SK-N-SH (cell line): ENCODE measurements around the gene CCNJL. TPM values are rescaled to one million over a fixed set of nuclear protein-coding genes. Genes with fewer than 3 reads are reported as not detected.
A peak's percentile ranks its signal among the peaks of the same experiment; 100 is the strongest.

ENCODE experiments used
- CTCF ChIA-PET: fragments of 300-600, 350-600 bp; formaldehyde crosslinking; extraction: SDS; loops from one replicate; lab custom pipeline; 2021; lab: Yijun Ruan, JAX
- POLR2A ChIA-PET: fragments of 350-600 bp; sonication (Branson Sonifier 250); formaldehyde crosslinking; extraction: SDS; loops from one replicate; lab custom pipeline; 2020; ENCODE audit warnings: antibody characterized with exemption, inconsistent platforms; lab: Yijun Ruan, JAX
- DNase-seq: peaks from one replicate; pipeline ENCODE4 v3.0.0; 2012
- H2AFZ ChIP-seq: fragments of 200-600 bp; sonication (generic); 2 replicates; pipeline ENCODE4 v1.8.1; 2016; ENCODE audit warnings: antibody characterized with exemption, mild to moderate bottlenecking, low read depth
- H3F3A ChIP-seq: fragments of 200-600 bp; sonication (generic); replicated peaks from 2 replicates; pipeline ENCODE3; 2016; ENCODE audit warnings: antibody characterized with exemption, mild to moderate bottlenecking; ENCODE audit not compliant: insufficient read depth
- H3K27ac ChIP-seq, 2 experiments: fragments of 200-500 bp in 1 of 2; fragments of 200-600 bp in 1 of 2; sonication (Bioruptor generic) in 1 of 2; sonication (generic), shearing (Covaris generic) in 1 of 2; 2 replicates each; pipeline versions ENCODE4 v1.5.1 to v1.6.1; 2014 to 2016; ENCODE audit warnings: low read depth in 2 of 2, inconsistent platforms in 1 of 2, low read length in 1 of 2, mild to moderate bottlenecking in 1 of 2, mixed read lengths in 1 of 2
- H3K27me3 ChIP-seq: fragments of 200-600 bp; sonication (generic), shearing (Covaris generic); 2 replicates; pipeline ENCODE4 v1.6.1; 2016; ENCODE audit warnings: mixed run types; ENCODE audit not compliant: insufficient read depth
- H3K36me3 ChIP-seq, 2 experiments: fragments of 200-500 bp in 1 of 2; fragments of 200-600 bp in 1 of 2; sonication (Bioruptor generic) in 1 of 2; sonication (generic) in 1 of 2; replicated peaks in 1 of 2; 2 replicates each; pipeline versions ENCODE3 to v1.5.1; 2014 to 2016; ENCODE audit warnings: low read length in 1 of 2, mild to moderate bottlenecking in 1 of 2; ENCODE audit not compliant: insufficient read depth in 2 of 2, control insufficient read depth in 1 of 2
- H3K4me1 ChIP-seq, 2 experiments: fragments of 200-500 bp in 1 of 2; fragments of 200-600 bp in 1 of 2; sonication (Bioruptor generic) in 1 of 2; sonication (generic), shearing (Covaris generic) in 1 of 2; 2 replicates each; pipeline versions ENCODE4 v1.5.1 to v1.6.1; 2014 to 2016; ENCODE audit warnings: low read depth in 1 of 2, low read length in 1 of 2, mixed run types in 1 of 2; ENCODE audit not compliant: insufficient read depth in 2 of 2, control insufficient read depth in 1 of 2
- H3K4me2 ChIP-seq: fragments of 200-600 bp; sonication (generic), shearing (Covaris generic); 2 replicates; pipeline ENCODE4 v1.6.1; 2017; ENCODE audit warnings: mixed run types
- H3K4me3 ChIP-seq, 2 experiments: fragments of 200-500 bp in 1 of 2; fragments of 200-600 bp in 1 of 2; sonication (Bioruptor generic) in 1 of 2; sonication (generic), shearing (Covaris generic) in 1 of 2; 2 replicates each; pipeline versions ENCODE4 v1.5.1 to v1.8.1; 2014 to 2016; ENCODE audit warnings: low read depth in 2 of 2, inconsistent platforms in 1 of 2, low read length in 1 of 2, mild to moderate bottlenecking in 1 of 2, mixed read lengths in 1 of 2, moderate library complexity in 1 of 2
- H3K79me2 ChIP-seq: fragments of 200-600 bp; sonication (generic); 2 replicates; pipeline ENCODE4 v1.8.1; 2017; ENCODE audit warnings: mild to moderate bottlenecking; ENCODE audit not compliant: insufficient read depth
- H3K9ac ChIP-seq: fragments of 200-600 bp; sonication (generic); 2 replicates; pipeline ENCODE4 v1.6.1; 2017; ENCODE audit warnings: mixed run types
- H3K9me2 ChIP-seq: fragments of 200-600 bp; sonication (generic); 2 replicates; pipeline ENCODE4 v1.6.1; 2017; ENCODE audit warnings: mixed run types
- H3K9me3 ChIP-seq: fragments of 200-600 bp; sonication (generic); 2 replicates; pipeline ENCODE4 v1.6.1; 2017; ENCODE audit warnings: mixed run types, mild to moderate bottlenecking, moderate library complexity
- H4K20me1 ChIP-seq: fragments of 200-600 bp; sonication (generic); 2 replicates; pipeline ENCODE4 v1.6.1; 2017; ENCODE audit warnings: mild to moderate bottlenecking, mixed run types; ENCODE audit not compliant: insufficient read depth
- CHD2 ChIP-seq: fragments of 150-350 bp; IDR thresholded peaks from 2 replicates; pipeline ENCODE4 v1.6.1; 2018; ENCODE audit warnings: low read length; ENCODE audit not compliant: partially characterized antibody
- GABPA ChIP-seq: IDR thresholded peaks from 2 replicates; pipeline ENCODE4 v1.4.0; 2012; ENCODE audit warnings: low read depth, mild to moderate bottlenecking
- IRF3 ChIP-seq: fragments of 150-350 bp; IDR thresholded peaks from 2 replicates; pipeline ENCODE4 v1.6.1; 2016; ENCODE audit warnings: mild to moderate bottlenecking, low read depth, low read length
- JUND ChIP-seq: IDR thresholded peaks from 2 replicates; pipeline ENCODE4 v1.4.0; 2012
- MAX ChIP-seq: IDR thresholded peaks from 2 replicates; pipeline ENCODE4 v1.4.0; 2012; ENCODE audit warnings: low read depth
- MEF2A ChIP-seq: IDR thresholded peaks from 2 replicates; pipeline ENCODE4 v1.4.0; 2012; ENCODE audit warnings: low read depth, borderline replicate concordance
- NFIC ChIP-seq: IDR thresholded peaks from 2 replicates; pipeline ENCODE4 v1.4.0; 2012; ENCODE audit warnings: borderline replicate concordance
- POLR2AphosphoS5 ChIP-seq: IDR thresholded peaks from 2 replicates; pipeline ENCODE4 v1.6.1; 2012; ENCODE audit warnings: low read depth, low read length
- RFX5 ChIP-seq: IDR thresholded peaks from 2 replicates; pipeline ENCODE4 v1.6.1; 2012; ENCODE audit warnings: mild to moderate bottlenecking, improper control_type of control experiment, low read length
- RXRA ChIP-seq: IDR thresholded peaks from 2 replicates; pipeline ENCODE4 v1.4.0; 2012; ENCODE audit warnings: low read depth, mild to moderate bottlenecking, borderline replicate concordance
- SIN3A ChIP-seq: IDR thresholded peaks from 2 replicates; pipeline ENCODE4 v1.6.1; 2012; ENCODE audit warnings: low read depth, mild to moderate bottlenecking, low read length, moderate library complexity, borderline replicate concordance
- TAF1 ChIP-seq: IDR thresholded peaks from 2 replicates; pipeline ENCODE4 v1.6.1; 2012; ENCODE audit warnings: low read depth, mild to moderate bottlenecking, low read length, moderate library complexity, borderline replicate concordance
- USF1 ChIP-seq: IDR thresholded peaks from 2 replicates; pipeline ENCODE4 v1.4.0; 2012; ENCODE audit warnings: low read depth, borderline replicate concordance
- USF2 ChIP-seq: fragments of 150-350 bp; IDR thresholded peaks from 2 replicates; pipeline ENCODE4 v1.6.1; 2017; ENCODE audit warnings: antibody characterized with exemption, low read length, low read depth, borderline replicate concordance
- WGBS: methylation state at CpG from one replicate; pipeline ENCODE4 v1.1.6; 2017; ENCODE audit warnings: low lambda C conversion rate; 5-methylcytosine and 5-hydroxymethylcytosine counted together
- polyA plus RNA-seq, 3 experiments: library from polyadenylated mRNA; depleted of rRNA; stranded (reverse); fragments of >200 nt; gene quantifications; 2 replicates each; pipeline ENCODE4 v1.2.3, GENCODE V29; 2012

The CCNJL gene
- polyA plus RNA-seq, 1 of the 3 experiments (the other 2 are of a cell fraction) = 7.1 TPM

- ChIA-PET CTCF (interaction anchor here (1.0 to 1.3 kb wide), 5 partner anchors 12 to 240 kb away, joined by 3 to 5 read pairs (median 3); no protein-coding TSS in a partner anchor), POLR2A (interaction anchor here (0.5 to 2.6 kb wide), 2 partner anchors 15 to 138 kb away, joined by 4 to 9 read pairs; no protein-coding TSS in a partner anchor)
- no peaks in the 10 kb centered on the region for H3K9me2 ChIP-seq
- TF ChIP-seq MEF2A = no peak
- H2AFZ ChIP-seq = no peak overlapping the region
- WGBS = 91% methylated on average over 20 of the region's 22 CpGs
- H3K4me1 ChIP-seq = peaks cover 0 to 34% of the 10 kb centered on the region in 2 experiments; a peak in 3 of 4 replicates
- H3K9ac ChIP-seq = no peak overlapping the region
- H4K20me1 ChIP-seq = no peaks in the 10 kb centered on the region
- no peak for DNase-seq
- no peaks in the 10 kb centered on the region for H3K79me2 ChIP-seq
- peak overlapping the region in 1 of 2 experiments; percentile 87; a peak in 2 of 4 replicates for H3K27ac ChIP-seq
- H3F3A ChIP-seq = peaks cover 3% of the 10 kb centered on the region
- no peaks in the 10 kb centered on the region for H3K36me3 ChIP-seq
- no peak overlapping the region for H3K4me3 ChIP-seq
- H3K27me3 ChIP-seq = no peaks in the 10 kb centered on the region
- H3K4me2 ChIP-seq = no peak overlapping the region
- no peaks in the 10 kb centered on the region for H3K9me3 ChIP-seq
Measured at GRCh38 chr5:160260881-160261815, 51.2 kb downstream of the CCNJL start.

- Histone ChIP-seq H2AFZ (no peak overlapping the region), H3F3A (peaks cover 3% of the 10 kb centered on the region), H3K9me2 (no peaks in the 10 kb centered on the region), H3K9ac (no peak overlapping the region), H3K27ac (no peak overlapping the region), H3K79me2 (no peaks in the 10 kb centered on the region), H3K4me1 (peaks cover 0 to 34% of the 10 kb centered on the region in 2 experiments; a peak in 3 of 4 replicates), H4K20me1 (no peaks in the 10 kb centered on the region), H3K4me2 (no peak overlapping the region), H3K4me3 (no peak overlapping the region), H3K36me3 (peaks cover 0 to 4% of the 10 kb centered on the region in 2 experiments), H3K27me3 (no peaks in the 10 kb centered on the region), H3K9me3 (no peaks in the 10 kb centered on the region)
- WGBS = 93% methylated on average over 12 of the region's 14 CpGs
- TF ChIP-seq NFIC (no peak), TAF1 (no peak), MAX (no peak), SIN3A (no peak), GABPA (no peak), MEF2A (no peak)
- POLR2A ChIA-PET = no interaction called here
- CTCF ChIA-PET = interaction anchor here (2.4 kb wide), 1 partner anchor 85 kb away, joined by 8 read pairs; no protein-coding TSS in a partner anchor
- DNase-seq = no peak
Measured at GRCh38 chr5:160260006-160260775, 52.2 kb downstream of the CCNJL start.

GRCh38 chr5:160259341-160259740 lies 53.0 kb downstream of the CCNJL start:
- no peak for DNase-seq
- peaks cover 3% of the 10 kb centered on the region for H3F3A ChIP-seq
- POLR2A ChIA-PET = no interaction called here
- H3K4me3 ChIP-seq = no peak overlapping the region
- WGBS = 79% methylated on average over 6 of the region's 7 CpGs
- H3K4me1 ChIP-seq = peaks cover 0 to 32% of the 10 kb centered on the region in 2 experiments; a peak in 3 of 4 replicates
- no peaks in the 10 kb centered on the region for H3K79me2 ChIP-seq
- H3K9me3 ChIP-seq = no peaks in the 10 kb centered on the region
- H3K27me3 ChIP-seq = no peaks in the 10 kb centered on the region
- H3K4me2 ChIP-seq = no peak overlapping the region
- H3K27ac ChIP-seq = no peak overlapping the region
- no peak overlapping the region for H2AFZ ChIP-seq
- no peaks in the 10 kb centered on the region for H3K9me2 ChIP-seq
- H4K20me1 ChIP-seq = no peaks in the 10 kb centered on the region
- no peak overlapping the region for H3K9ac ChIP-seq
- H3K36me3 ChIP-seq = peaks cover 2 to 4% of the 10 kb centered on the region in 2 experiments
- CTCF ChIA-PET = interaction anchor here (2.4 kb wide), 1 partner anchor 85 kb away, joined by 8 read pairs; no protein-coding TSS in a partner anchor
- no peak for TF ChIP-seq JUND
- TF ChIP-seq SIN3A = no peak
- TF ChIP-seq IRF3 = no peak
- no peak for TF ChIP-seq POLR2AphosphoS5
- TF ChIP-seq USF2 = no peak
- TF ChIP-seq USF1 = no peak
- no peak for TF ChIP-seq CHD2
- no peak for TF ChIP-seq MAX
- TF ChIP-seq RFX5 = no peak
- TF ChIP-seq RXRA = no peak
- no peak for TF ChIP-seq MEF2A
